K562 (cell line): ENCODE results near the gene MRPL58. TPM values are rescaled to one million over a fixed set of nuclear protein-coding genes. Genes with fewer than 3 reads are reported as not detected.

Source experiments
- ATF3 ChIP-seq, 2 experiments: fragments of 450-650 bp in 1 of 2; sonication (generic) in 1 of 2; formaldehyde crosslinking in 1 of 2; IDR thresholded peaks in 1 of 2; conservative IDR thresholded peaks in 1 of 2; 2 replicates each; pipeline versions ENCODE4 v1.6.1 to v1.8.1; 2016 to 2023; ENCODE audit warnings: mild to moderate bottlenecking in 2 of 2, moderate library complexity in 2 of 2, inconsistent platforms in 1 of 2, missing genetic modification reagents in 1 of 2
- CREBBP ChIP-seq: IDR thresholded peaks from one replicate; pipeline ENCODE4 v1.6.1; 2012; ENCODE audit warnings: low read depth, mild to moderate bottlenecking, control low read depth, inconsistent platforms, low read length
- GABPA ChIP-seq: fragments of 200-800 bp; sonication (Bioruptor generic); conservative IDR thresholded peaks from 2 replicates; pipeline ENCODE4 v1.6.1; 2016; ENCODE audit warnings: low read depth, missing genetic modification characterization, missing compliant biosample characterization
- HES1 ChIP-seq: fragments of 450-650 bp; IDR thresholded peaks from 2 replicates; pipeline ENCODE4 v1.6.1; 2016; ENCODE audit warnings: low read depth, mild to moderate bottlenecking, moderate library complexity
- KLF6 ChIP-seq: fragments of 250-450 bp; sonication (Bioruptor Pico); IDR thresholded peaks from 2 replicates; pipeline ENCODE4 v1.4.0; 2020; ENCODE audit warnings: mild to moderate bottlenecking, moderate library complexity, borderline replicate concordance
- NBN ChIP-seq: fragments of 450-650 bp; IDR thresholded peaks from 2 replicates; pipeline ENCODE4 v1.6.1; 2016; ENCODE audit warnings: low read depth, mild to moderate bottlenecking
- NFIC ChIP-seq: fragments of 450-650 bp; IDR thresholded peaks from 2 replicates; pipeline ENCODE4 v1.6.1; 2017; ENCODE audit warnings: mild to moderate bottlenecking, inconsistent platforms
- POLR2AphosphoS5 ChIP-seq: IDR thresholded peaks from 2 replicates; pipeline ENCODE4 v1.6.1; 2011; ENCODE audit warnings: mild to moderate bottlenecking, low read depth, low read length, moderate library complexity; ENCODE audit not compliant: control insufficient read depth, insufficient read depth
- RREB1 ChIP-seq: fragments of 250-450 bp; sonication (Bioruptor Pico); IDR thresholded peaks from 2 replicates; pipeline ENCODE4 v1.4.0; 2020
- TRIM28 ChIP-seq: fragments of 450-650 bp; IDR thresholded peaks from 2 replicates; pipeline ENCODE4 v1.6.1; 2017
- ZNF143 ChIP-seq: sonication (generic); formaldehyde crosslinking; IDR thresholded peaks from 2 replicates; pipeline ENCODE4 v1.9.0; 2022; ENCODE audit warnings: mild to moderate bottlenecking, missing genetic modification reagents
- ZNF398 ChIP-seq: fragments of 250-450 bp; sonication (Bioruptor Pico); IDR thresholded peaks from 2 replicates; pipeline ENCODE4 v1.8.0; 2021; ENCODE audit warnings: moderate library complexity, mild to moderate bottlenecking, inconsistent platforms
- ZSCAN32 ChIP-seq: fragments of 450-650 bp; formaldehyde crosslinking; IDR thresholded peaks from 2 replicates; pipeline ENCODE4 v1.4.0; 2020; ENCODE audit warnings: mild to moderate bottlenecking, moderate library complexity
- polyA plus RNA-seq, 8 experiments: library from polyadenylated mRNA; depleted of rRNA in 4 of 8; stranded (reverse) in 5 of 8; unstranded in 3 of 8; fragments of >200 nt; fragmentation: Nextera tagmentation in 2 of 8; fragmentation: Illumina TruSeq in 1 of 8; extraction: Ambion mirVana in 2 of 8; extraction: Trizol in 1 of 8; gene quantifications; 2 replicates each; pipeline versions ENCODE4 v1.2.1 to v1.2.3, GENCODE V29; 2011 to 2014; ENCODE audit warnings: inconsistent platforms in 1 of 8, missing spikeins in 1 of 8
- total RNA-seq, 7 experiments: library from RNA; depleted of rRNA in 6 of 7; stranded (reverse); fragments of >200 nt in 6 of 7; fragmentation: Illumina TruSeq in 2 of 7; extraction: Trizol in 2 of 7; gene quantifications; 2 replicates each; pipeline versions ENCODE4 v1.2.1 to v1.2.3, GENCODE V29; 2011 to 2021; ENCODE audit warnings: low replicate concordance in 1 of 7
- TF ChIP-seq, protein P1 (sequence below): fragments of 450-650 bp; formaldehyde crosslinking; IDR thresholded peaks from 2 replicates; pipeline ENCODE4 v1.4.0; 2022; ENCODE audit warnings: mild to moderate bottlenecking, moderate library complexity
- TF ChIP-seq, protein P2 (sequence below): fragments of 250-450 bp; sonication (Bioruptor Pico); IDR thresholded peaks from 2 replicates; pipeline ENCODE4 v1.5.0; 2021

Gene MRPL58
- total and polyA plus RNA-seq, 9 of the 15 experiments (the other 6 are each of a cell fraction or from before 2014, with no cell fraction given), result 30.8 to 107 (median 72.4) TPM

DNA sequence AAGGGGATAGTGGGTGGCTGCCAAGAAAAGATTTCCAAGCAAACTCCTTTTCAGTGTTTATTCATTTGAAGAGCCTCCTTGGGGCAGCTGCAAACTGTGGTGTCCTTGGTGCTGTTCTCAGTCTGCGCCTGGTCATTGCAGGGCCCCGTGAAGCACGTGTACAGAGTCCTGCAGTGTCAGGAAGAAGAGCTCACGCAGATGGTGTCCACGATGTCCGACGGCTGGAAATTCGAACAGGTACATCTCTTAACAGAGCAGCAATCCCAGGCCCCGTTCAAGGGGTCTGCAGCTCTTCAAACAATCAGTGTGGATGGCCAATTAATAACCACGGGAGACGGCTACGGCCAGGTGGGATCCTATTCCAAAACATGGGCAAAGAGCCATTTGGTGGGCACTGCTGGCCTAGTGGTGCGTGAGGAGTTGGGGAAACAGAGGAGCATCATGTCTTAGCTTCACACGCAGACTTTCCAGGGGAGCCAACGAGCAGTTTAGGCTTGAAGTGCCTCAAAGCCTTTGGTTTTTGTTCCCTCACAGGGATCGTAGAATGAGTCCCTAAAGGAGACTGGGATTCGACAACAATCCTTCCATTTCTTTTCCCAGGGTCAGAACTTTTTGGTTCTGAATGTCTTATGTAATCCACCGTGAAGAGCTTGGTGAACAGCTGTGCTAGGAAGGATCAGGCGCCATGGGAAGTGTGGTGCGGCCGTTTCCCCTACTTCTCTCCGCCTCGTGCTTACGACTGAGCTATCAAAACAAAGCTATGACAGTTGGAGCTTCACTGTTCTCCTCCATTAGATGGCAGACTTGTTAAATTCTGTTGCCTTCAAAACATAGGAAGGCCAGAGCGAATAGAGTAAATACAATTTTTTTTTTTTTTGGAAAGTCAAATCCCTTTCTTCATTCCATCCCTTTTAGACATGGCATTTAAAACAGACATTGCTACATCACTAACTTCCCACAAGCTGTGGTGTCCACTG, 47.2 kb downstream of the MRPL58 start (continued):
- TF ChIP-seq HES1, result no peak
- TF ChIP-seq RREB1 (CRISPR knock-in tag), result no peak
- TF ChIP-seq POLR2AphosphoS5, result no peak
- no peak for TF ChIP-seq TRIM28
- no peak for TF ChIP-seq GABPA (tag)
- TF ChIP-seq, protein P1, sequence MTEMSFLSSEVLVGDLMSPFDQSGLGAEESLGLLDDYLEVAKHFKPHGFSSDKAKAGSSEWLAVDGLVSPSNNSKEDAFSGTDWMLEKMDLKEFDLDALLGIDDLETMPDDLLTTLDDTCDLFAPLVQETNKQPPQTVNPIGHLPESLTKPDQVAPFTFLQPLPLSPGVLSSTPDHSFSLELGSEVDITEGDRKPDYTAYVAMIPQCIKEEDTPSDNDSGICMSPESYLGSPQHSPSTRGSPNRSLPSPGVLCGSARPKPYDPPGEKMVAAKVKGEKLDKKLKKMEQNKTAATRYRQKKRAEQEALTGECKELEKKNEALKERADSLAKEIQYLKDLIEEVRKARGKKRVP (CRISPR knock-in tag), result no peak
- no peak for TF ChIP-seq ZNF398 (CRISPR knock-in tag)
- TF ChIP-seq ATF3 (IDR thresholded peaks at IDR 0.05), result no peak
- no peak for TF ChIP-seq ATF3 (CRISPR knock-in tag; conservative IDR thresholded peaks at IDR 0.05)
- TF ChIP-seq ZSCAN32 (CRISPR knock-in tag), result no peak
- TF ChIP-seq, protein P2, sequence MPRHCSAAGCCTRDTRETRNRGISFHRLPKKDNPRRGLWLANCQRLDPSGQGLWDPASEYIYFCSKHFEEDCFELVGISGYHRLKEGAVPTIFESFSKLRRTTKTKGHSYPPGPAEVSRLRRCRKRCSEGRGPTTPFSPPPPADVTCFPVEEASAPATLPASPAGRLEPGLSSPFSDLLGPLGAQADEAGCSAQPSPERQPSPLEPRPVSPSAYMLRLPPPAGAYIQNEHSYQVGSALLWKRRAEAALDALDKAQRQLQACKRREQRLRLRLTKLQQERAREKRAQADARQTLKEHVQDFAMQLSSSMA (CRISPR knock-in tag), result no peak
- TF ChIP-seq NFIC, result no peak
- no peak for TF ChIP-seq ZNF143
- no peak for TF ChIP-seq CREBBP
- TF ChIP-seq KLF6 (CRISPR knock-in tag), result no peak
- no peak for TF ChIP-seq NBN
